Trophoblast cell (in vitro differentiated cells and primary cell): ENCODE results near the gene PHGDH.

Experiments used
- DNase-seq, 2 donors: peaks; one replicate each; pipeline ENCODE4 v3.0.0-alpha.2; 2016
- H2AFZ ChIP-seq: 2 replicates; pipeline ENCODE4 v1.6.1; 2013; ENCODE audit warnings: low read length, moderate library complexity, mild to moderate bottlenecking; ENCODE audit not compliant: insufficient read depth, poor library complexity
- H2AK5ac ChIP-seq: 2 replicates; pipeline ENCODE4 v1.6.1; 2013; ENCODE audit warnings: mild to moderate bottlenecking, low read length
- H2BK120ac ChIP-seq: 2 replicates; pipeline ENCODE4 v1.6.1; 2013; ENCODE audit warnings: low read length, mild to moderate bottlenecking, moderate library complexity; ENCODE audit not compliant: insufficient read depth, poor library complexity
- H2BK12ac ChIP-seq: 2 replicates; pipeline ENCODE4 v1.6.1; 2013; ENCODE audit warnings: mild to moderate bottlenecking, low read length, moderate library complexity
- H2BK5ac ChIP-seq: 2 replicates; pipeline ENCODE4 v1.6.1; 2013; ENCODE audit warnings: low read length, low read depth, moderate library complexity, mild to moderate bottlenecking; ENCODE audit not compliant: poor library complexity
- H3K14ac ChIP-seq: 2 replicates; pipeline ENCODE4 v1.6.1; 2013; ENCODE audit warnings: mild to moderate bottlenecking, low read length
- H3K18ac ChIP-seq: 2 replicates; pipeline ENCODE4 v1.6.1; 2013; ENCODE audit warnings: mild to moderate bottlenecking, low read length
- H3K23ac ChIP-seq: 2 replicates; pipeline ENCODE4 v1.6.1; 2013; ENCODE audit warnings: low read length
- H3K27ac ChIP-seq: 2 replicates; pipeline ENCODE4 v1.5.1; 2013; ENCODE audit warnings: low read depth, mild to moderate bottlenecking, inconsistent platforms, low read length, moderate library complexity
- H3K27me3 ChIP-seq: 2 replicates; pipeline ENCODE4 v1.6.1; 2013; ENCODE audit warnings: inconsistent platforms, mild to moderate bottlenecking, low read length, moderate library complexity; ENCODE audit not compliant: insufficient read depth
- H3K36me3 ChIP-seq, 2 experiments: 1 replicate in 1 of 2; 2 replicates in 1 of 2; pipeline ENCODE4 v1.6.1; 2013; ENCODE audit warnings: low read length in 2 of 2, mild to moderate bottlenecking in 2 of 2, moderate library complexity in 1 of 2; ENCODE audit not compliant: insufficient read depth in 2 of 2, control insufficient read depth in 1 of 2
- H3K4ac ChIP-seq: 2 replicates; pipeline ENCODE4 v1.6.1; 2013; ENCODE audit warnings: low read depth, mild to moderate bottlenecking, low read length, moderate library complexity
- H3K4me1 ChIP-seq, 2 experiments: 1 replicate in 1 of 2; 2 replicates in 1 of 2; pipeline ENCODE4 v1.6.1; 2013; ENCODE audit warnings: low read length in 2 of 2, mild to moderate bottlenecking in 2 of 2, moderate library complexity in 1 of 2; ENCODE audit not compliant: insufficient read depth in 2 of 2, control insufficient read depth in 1 of 2
- H3K4me2 ChIP-seq: 2 replicates; pipeline ENCODE4 v1.6.1; 2013; ENCODE audit warnings: inconsistent platforms, mild to moderate bottlenecking, low read length, moderate library complexity
- H3K4me3 ChIP-seq: 2 replicates; pipeline ENCODE4 v1.5.1; 2013; ENCODE audit warnings: mild to moderate bottlenecking, low read depth, low read length, inconsistent platforms
- H3K79me1 ChIP-seq: one replicate; pipeline ENCODE4 v1.6.1; 2013; ENCODE audit warnings: low read length
- H3K79me2 ChIP-seq: 2 replicates; pipeline ENCODE4 v1.6.1; 2013; ENCODE audit warnings: low read length, mild to moderate bottlenecking; ENCODE audit not compliant: control insufficient read depth, insufficient read depth, poor library complexity
- H3K9ac ChIP-seq: 2 replicates; pipeline ENCODE4 v1.6.1; 2013; ENCODE audit warnings: mild to moderate bottlenecking, low read length
- H3K9me3 ChIP-seq: 2 replicates; pipeline ENCODE4 v1.6.1; 2013; ENCODE audit warnings: low read depth, mild to moderate bottlenecking, control low read depth, inconsistent platforms, low read length; ENCODE audit not compliant: insufficient read depth
- H4K12ac ChIP-seq: 2 replicates; pipeline ENCODE4 v1.6.1; 2013; ENCODE audit warnings: low read depth, mild to moderate bottlenecking, low read length, moderate library complexity
- H4K8ac ChIP-seq: 2 replicates; pipeline ENCODE4 v1.6.1; 2013; ENCODE audit warnings: low read depth, mild to moderate bottlenecking, low read length, moderate library complexity
- H4K91ac ChIP-seq: one replicate; pipeline ENCODE4 v1.6.1; 2013; ENCODE audit warnings: low read depth, mild to moderate bottlenecking, low read length, moderate library complexity
- WGBS: extraction: QIAGEN DNeasy Blood & Tissue Kit; methylation state at CpG from one replicate; pipeline ENCODE4 v1.1.7; 2013; ENCODE audit warnings: missing lambda C conversion rate; ENCODE audit not compliant: insufficient read length, insufficient coverage; ENCODE audit errors: extremely low coverage; 5-methylcytosine and 5-hydroxymethylcytosine counted together

PHGDH gene

DNA sequence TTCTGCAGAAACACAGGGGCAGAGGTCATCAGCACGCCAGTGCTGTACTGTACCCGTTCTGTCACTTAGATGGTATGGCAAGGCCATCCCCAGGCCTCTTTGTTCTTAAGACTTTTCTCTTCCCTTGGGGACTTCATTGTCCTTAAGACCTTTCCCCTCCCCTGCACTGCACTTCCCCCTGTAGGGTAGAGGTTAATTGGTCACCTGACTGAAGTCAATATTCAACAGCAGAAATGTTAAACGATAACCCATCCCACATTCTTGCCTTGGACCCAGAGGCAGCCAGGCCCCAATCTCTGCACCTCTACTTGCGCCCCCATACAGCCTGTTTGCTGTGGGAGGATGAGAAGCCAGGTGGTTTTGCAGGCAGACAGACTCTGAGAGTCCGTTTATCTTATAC, 10.2 kb downstream of the PHGDH start:
- Histone ChIP-seq H3K79me2 (no peaks in the 10 kb centered on the region), H4K12ac (no peak overlapping the region)
- no CpG with 5 or more reads among the region's 5 CpGs for WGBS

DNA sequence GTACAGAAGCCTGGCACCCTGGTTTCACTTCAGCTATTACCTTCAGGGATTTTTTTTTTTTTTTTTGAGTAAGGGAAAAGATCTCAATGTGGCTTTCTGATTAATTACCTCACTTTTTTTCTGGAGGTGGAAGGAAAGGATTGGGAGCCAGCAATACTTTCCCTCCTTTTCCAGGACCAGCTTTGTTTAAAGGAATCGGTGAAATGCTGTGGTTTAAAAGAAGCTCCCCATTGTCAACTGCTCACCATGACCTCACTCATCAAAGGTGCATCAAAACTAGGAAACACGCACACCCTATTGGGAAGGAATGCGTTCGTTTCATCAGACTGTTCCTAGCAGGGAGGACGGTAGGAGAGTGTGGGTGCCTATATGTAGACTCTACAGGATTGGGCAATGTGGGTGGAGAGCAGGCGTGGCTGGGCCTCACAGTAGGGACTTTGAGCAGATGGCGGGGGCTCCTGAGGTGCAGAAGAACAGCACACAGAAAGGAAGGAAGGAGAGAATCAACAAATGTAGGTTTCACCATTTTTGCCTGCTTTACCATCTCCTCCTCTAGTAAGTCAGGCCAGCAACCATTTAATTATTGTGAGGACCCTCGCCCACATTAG, 13.0 kb downstream of the PHGDH start:
- no peak overlapping the region for H2AK5ac ChIP-seq
- no peak overlapping the region for H4K8ac ChIP-seq
- H3K27ac ChIP-seq, result no peak overlapping the region
- H3K79me2 ChIP-seq, result no peaks in the 10 kb centered on the region
- H4K12ac ChIP-seq, result no peak overlapping the region
- H3K4me3 ChIP-seq, result no peak overlapping the region
- H3K9me3 ChIP-seq, result peaks cover 3% of the 10 kb centered on the region
- H3K9ac ChIP-seq, result no peak overlapping the region
- H2BK12ac ChIP-seq, result no peak overlapping the region
- DNase-seq, result no peak
- H2AFZ ChIP-seq, result no peak overlapping the region
- H2BK5ac ChIP-seq, result no peak overlapping the region
- H3K36me3 ChIP-seq, result peaks cover 30 to 63% of the 10 kb centered on the region in 2 experiments
- H3K14ac ChIP-seq, result no peak overlapping the region
- H3K79me1 ChIP-seq, result no peaks in the 10 kb centered on the region
- H3K18ac ChIP-seq, result no peak overlapping the region
- no peak overlapping the region for H3K4me2 ChIP-seq
- H3K27me3 ChIP-seq, result no peaks in the 10 kb centered on the region
- no peak overlapping the region for H3K23ac ChIP-seq
- H4K91ac ChIP-seq, result no peak overlapping the region
- no peak overlapping the region for H2BK120ac ChIP-seq
- WGBS, result no CpG with 5 or more reads among the region's 8 CpGs
- H3K4me1 ChIP-seq, result peaks cover 16 to 30% of the 10 kb centered on the region in 2 experiments
- H3K4ac ChIP-seq, result no peak overlapping the region

More for the DNA sequence above, 10.2 kb downstream of the PHGDH start:
- Histone ChIP-seq H2BK5ac (peak overlapping the region; percentile 12), H3K9ac (no peak overlapping the region), H4K91ac (no peak overlapping the region), H3K23ac (no peak overlapping the region), H3K4me2 (no peak overlapping the region), H3K27ac (no peak overlapping the region), H3K79me1 (no peaks in the 10 kb centered on the region), H3K18ac (no peak overlapping the region), H3K27me3 (no peaks in the 10 kb centered on the region), H3K4me3 (no peak overlapping the region), H3K9me3 (peaks cover 2% of the 10 kb centered on the region), H2BK120ac (no peak overlapping the region), H2AK5ac (no peak overlapping the region), H3K4me1 (peaks cover 16 to 28% of the 10 kb centered on the region in 2 experiments), H4K8ac (no peak overlapping the region), H3K36me3 (peaks cover 20 to 48% of the 10 kb centered on the region in 2 experiments), H2BK12ac (no peak overlapping the region), H3K14ac (no peak overlapping the region), H2AFZ (no peak overlapping the region), H3K4ac (no peak overlapping the region)
- no peak for DNase-seq

DNA sequence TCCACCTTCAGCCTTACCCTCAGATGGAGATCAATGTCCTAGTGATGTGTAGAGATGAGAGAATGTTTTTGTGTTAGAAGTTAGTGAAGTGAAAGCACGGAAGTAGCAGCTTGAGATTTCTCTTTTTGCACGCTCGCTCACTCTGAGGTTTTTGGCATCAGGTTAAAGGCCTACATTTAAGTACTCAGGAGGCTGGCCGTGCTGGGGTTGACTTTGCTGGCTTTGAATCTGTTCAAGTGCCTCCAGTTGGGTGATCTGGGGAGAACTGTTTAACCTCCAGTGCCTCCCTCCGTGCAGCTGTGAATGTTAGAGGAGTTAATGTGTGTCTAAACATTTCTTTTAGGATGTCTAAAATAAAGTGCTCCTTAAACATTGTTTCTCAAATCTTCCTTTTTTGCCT, 13.9 kb downstream of the PHGDH start:
- Histone ChIP-seq H3K36me3 (peaks cover 30 to 60% of the 10 kb centered on the region in 2 experiments), H4K12ac (no peak overlapping the region), H2AFZ (no peak overlapping the region), H3K4me2 (no peak overlapping the region), H3K79me2 (no peaks in the 10 kb centered on the region), H3K9me3 (peaks cover 3% of the 10 kb centered on the region), H2BK120ac (no peak overlapping the region), H3K18ac (no peak overlapping the region), H3K9ac (no peak overlapping the region), H3K79me1 (no peaks in the 10 kb centered on the region), H3K4me1 (peaks cover 15 to 30% of the 10 kb centered on the region in 2 experiments), H4K8ac (no peak overlapping the region), H4K91ac (no peak overlapping the region), H3K27ac (no peak overlapping the region), H2AK5ac (no peak overlapping the region), H3K27me3 (no peaks in the 10 kb centered on the region), H3K4ac (no peak overlapping the region), H2BK12ac (no peak overlapping the region), H2BK5ac (no peak overlapping the region), H3K14ac (no peak overlapping the region), H3K23ac (no peak overlapping the region), H3K4me3 (no peak overlapping the region)
- DNase-seq, result no peak
- no CpG with 5 or more reads among the region's 5 CpGs for WGBS

DNA sequence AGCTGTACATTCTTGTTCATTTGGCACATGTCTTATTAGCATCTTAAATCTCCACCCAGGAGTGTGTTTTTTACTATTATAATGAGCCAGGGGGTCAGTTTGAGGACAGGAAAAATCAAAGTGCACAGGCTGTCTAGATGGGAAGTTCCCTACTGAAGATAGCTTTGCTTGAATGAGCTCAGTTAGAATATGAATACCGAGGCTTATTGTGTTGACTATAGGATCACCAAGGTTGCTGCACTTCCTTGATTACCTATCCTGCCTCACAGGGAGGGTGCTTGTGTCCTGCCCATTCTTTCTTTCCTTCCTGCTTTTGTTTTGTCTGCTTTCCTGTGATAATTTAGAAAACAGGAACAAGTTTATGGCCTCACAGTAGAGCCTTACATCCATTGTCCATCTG, 16.3 kb downstream of the PHGDH start:
- no peaks in the 10 kb centered on the region for H3K27me3 ChIP-seq
- H3K79me1 ChIP-seq, result no peaks in the 10 kb centered on the region
- WGBS, result no CpG with 5 or more reads among the region's 1 CpG

More for the DNA sequence above, 16.3 kb downstream of the PHGDH start:
- no peak overlapping the region for H2BK12ac ChIP-seq
- H4K8ac ChIP-seq, result no peak overlapping the region
- no peak overlapping the region for H4K12ac ChIP-seq
- peaks cover 15 to 36% of the 10 kb centered on the region in 2 experiments for H3K4me1 ChIP-seq
- H3K27ac ChIP-seq, result no peak overlapping the region
- no peak overlapping the region for H3K23ac ChIP-seq
- no peak overlapping the region for H3K9ac ChIP-seq
- H2BK120ac ChIP-seq, result no peak overlapping the region
- no peaks in the 10 kb centered on the region for H3K79me2 ChIP-seq
- no peak overlapping the region for H2AFZ ChIP-seq
- no peak overlapping the region for H4K91ac ChIP-seq
- H3K14ac ChIP-seq, result no peak overlapping the region
- no peak overlapping the region for H3K18ac ChIP-seq
- H3K36me3 ChIP-seq, result peaks cover 30 to 59% of the 10 kb centered on the region in 2 experiments
- peaks cover 3% of the 10 kb centered on the region for H3K9me3 ChIP-seq
- H2AK5ac ChIP-seq, result no peak overlapping the region
- H3K4me2 ChIP-seq, result no peak overlapping the region
- no peak overlapping the region for H3K4me3 ChIP-seq
- no peak overlapping the region for H2BK5ac ChIP-seq
- H3K4ac ChIP-seq, result no peak overlapping the region
- DNase-seq, result no peak
